ENCODE data around the gene TNFRSF4.

TNFRSF4 gene

DNA sequence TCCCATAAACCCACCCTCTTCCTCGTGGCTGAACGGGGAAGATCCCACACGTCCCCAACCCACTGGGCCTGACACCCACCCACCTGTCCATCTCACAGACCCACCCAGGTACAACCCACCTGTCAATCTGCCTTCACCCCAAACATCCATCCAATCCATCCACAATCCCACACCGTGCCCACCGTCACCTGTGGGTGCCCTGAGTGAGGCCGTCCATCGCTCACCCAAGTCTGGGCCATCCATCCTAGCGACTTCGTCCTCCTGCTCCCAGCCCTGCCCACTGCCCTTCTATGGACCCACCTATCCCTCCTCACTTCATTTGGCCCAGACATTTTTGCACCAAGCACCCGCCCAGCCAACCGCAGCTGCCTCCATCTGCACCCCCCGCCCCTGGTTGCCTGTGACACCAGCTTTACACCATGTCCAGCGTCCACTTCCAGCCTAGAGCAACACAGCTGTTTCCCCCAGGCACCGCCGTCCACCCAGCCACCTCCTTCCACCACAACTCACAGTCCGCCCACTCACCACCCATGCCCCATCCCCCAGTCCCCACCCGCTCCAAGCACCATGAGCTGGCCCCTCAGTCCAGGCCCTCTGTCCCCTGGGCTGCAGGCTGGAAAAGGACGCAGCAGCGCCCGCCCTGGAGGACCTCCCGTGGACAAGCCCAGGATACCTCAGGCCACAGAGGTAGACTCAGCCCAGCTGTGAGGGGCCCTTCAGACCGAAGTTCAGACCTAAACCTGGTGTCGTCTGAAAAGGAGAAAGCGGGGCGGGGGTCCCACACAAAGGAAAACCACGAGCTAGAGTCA lies 32.6 kb downstream of the TNFRSF4 start:
- Histone ChIP-seq H3K4me3 (no peak overlapping the region), H3K4me1 (peaks cover 0 to 4% (median 0%) of the 10 kb centered on the region in 4 donors), H3K27ac (no peak overlapping the region), H3K9me3 (no peaks in the 10 kb centered on the region), H3K36me3 (no peaks in the 10 kb centered on the region), H3K27me3 (peaks cover 0 to 69% of the 10 kb centered on the region in 2 donors)
- intact Hi-C loops (cut with DNase I; ENCODE audit: low total_unique reads) = loop anchor here (5.0 kb wide), 1 partner anchor 39 kb away; no protein-coding TSS in a partner anchor
- no peak for DNase-seq
- TF ChIP-seq, protein P1, sequence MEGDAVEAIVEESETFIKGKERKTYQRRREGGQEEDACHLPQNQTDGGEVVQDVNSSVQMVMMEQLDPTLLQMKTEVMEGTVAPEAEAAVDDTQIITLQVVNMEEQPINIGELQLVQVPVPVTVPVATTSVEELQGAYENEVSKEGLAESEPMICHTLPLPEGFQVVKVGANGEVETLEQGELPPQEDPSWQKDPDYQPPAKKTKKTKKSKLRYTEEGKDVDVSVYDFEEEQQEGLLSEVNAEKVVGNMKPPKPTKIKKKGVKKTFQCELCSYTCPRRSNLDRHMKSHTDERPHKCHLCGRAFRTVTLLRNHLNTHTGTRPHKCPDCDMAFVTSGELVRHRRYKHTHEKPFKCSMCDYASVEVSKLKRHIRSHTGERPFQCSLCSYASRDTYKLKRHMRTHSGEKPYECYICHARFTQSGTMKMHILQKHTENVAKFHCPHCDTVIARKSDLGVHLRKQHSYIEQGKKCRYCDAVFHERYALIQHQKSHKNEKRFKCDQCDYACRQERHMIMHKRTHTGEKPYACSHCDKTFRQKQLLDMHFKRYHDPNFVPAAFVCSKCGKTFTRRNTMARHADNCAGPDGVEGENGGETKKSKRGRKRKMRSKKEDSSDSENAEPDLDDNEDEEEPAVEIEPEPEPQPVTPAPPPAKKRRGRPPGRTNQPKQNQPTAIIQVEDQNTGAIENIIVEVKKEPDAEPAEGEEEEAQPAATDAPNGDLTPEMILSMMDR (IDR thresholded peaks at IDR 0.05) = no peak

DNA sequence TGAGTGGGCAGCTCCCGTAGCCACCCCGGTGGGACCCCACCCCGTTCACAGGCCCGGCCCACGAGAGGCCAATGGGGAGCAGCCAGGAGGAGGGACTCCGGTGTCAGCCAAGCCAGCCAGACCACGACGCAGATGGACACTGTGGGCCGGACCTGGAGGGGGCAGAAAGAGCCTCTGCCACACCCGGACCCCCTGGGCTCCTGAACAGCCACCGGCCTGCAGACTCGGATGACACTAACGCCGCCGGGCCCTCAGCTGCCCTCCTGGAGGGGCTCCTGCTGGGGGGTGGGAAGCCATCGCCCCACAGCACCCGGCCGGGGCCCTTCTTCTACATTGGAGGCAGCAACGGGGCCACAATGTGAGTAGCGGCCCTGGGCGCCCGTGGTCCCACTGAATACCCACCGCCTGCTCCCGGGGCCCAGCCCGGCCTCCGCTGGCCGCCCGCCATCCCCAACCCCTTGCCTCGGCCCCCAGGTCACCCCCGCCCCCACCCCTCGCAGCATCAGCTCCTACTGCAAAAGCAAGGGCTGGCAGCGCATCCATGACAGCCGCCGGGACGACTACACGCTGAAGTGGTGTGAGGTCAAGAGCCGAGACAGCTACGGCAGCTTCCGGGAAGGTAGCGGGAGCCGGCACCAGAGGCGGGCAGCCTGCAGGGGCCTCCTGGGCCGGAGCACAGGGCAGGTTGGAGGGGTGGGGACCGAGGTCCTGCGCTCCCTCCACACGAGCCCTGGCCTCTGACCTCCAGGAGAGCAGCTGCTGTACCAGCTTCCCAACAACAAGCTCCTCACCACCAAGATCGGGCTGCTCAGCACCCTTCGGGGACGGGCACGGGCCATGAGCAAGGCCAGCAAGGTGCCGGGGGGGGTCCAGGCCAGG lies 33.7 kb downstream of the TNFRSF4 start:
- TF ChIP-seq, protein P1 (IDR thresholded peaks at IDR 0.05) = no peak
- Histone ChIP-seq H3K4me3 (no peak overlapping the region), H3K9me3 (no peaks in the 10 kb centered on the region), H3K36me3 (no peaks in the 10 kb centered on the region), H3K4me1 (peaks cover 0 to 4% (median 0%) of the 10 kb centered on the region in 4 donors), H3K27me3 (peaks cover 0 to 80% of the 10 kb centered on the region in 2 donors), H3K27ac (no peak overlapping the region)
- intact Hi-C loops (cut with DNase I; ENCODE audit: low total_unique reads) = loop anchor here (5.0 kb wide), 1 partner anchor 38 kb away; no protein-coding TSS in a partner anchor
- no peak for DNase-seq

DNA sequence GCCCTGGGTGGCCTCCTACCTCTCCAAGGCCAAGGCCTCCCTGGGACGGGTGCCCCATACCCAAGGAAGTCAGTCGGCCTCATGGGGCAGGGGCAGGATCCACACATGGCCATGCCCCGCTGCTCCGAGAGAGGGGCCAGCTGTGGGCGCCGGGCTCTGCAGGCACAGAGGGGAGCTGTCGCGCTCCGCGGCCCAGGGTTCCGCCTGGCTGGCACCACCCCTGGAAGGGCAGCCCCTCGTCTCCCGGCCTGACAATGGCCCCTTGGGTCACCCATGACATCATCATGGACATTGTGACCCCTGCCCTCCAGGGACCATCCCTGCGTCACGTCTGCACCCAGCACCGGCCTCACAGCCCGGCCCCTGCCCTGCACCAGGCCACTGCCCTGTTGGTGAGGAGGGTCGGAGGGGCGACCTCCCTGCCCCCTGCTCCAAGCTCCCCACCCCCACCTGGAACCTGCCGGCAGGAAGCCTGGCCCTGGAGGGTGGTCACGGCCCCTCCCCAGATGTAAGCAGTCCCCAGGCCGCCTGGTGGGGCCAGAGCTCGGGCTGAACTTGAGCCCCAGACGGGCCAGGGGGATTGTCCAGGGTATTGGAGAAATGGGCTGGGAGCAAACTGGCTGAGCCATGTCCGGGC lies 34.5 kb downstream of the TNFRSF4 start:
- H3K4me3 ChIP-seq = no peak overlapping the region
- H3K27ac ChIP-seq = no peak overlapping the region
- TF ChIP-seq, protein P1 (IDR thresholded peaks at IDR 0.05) = no peak
- intact Hi-C loops (cut with DNase I; ENCODE audit: low total_unique reads) = no loop called here
- H3K4me1 ChIP-seq = peaks cover 0 to 4% (median 0%) of the 10 kb centered on the region in 4 donors
- no peaks in the 10 kb centered on the region for H3K36me3 ChIP-seq
- H3K27me3 ChIP-seq = peaks cover 0 to 81% of the 10 kb centered on the region in 2 donors
- DNase-seq = no peak
- H3K9me3 ChIP-seq = no peaks in the 10 kb centered on the region

DNA sequence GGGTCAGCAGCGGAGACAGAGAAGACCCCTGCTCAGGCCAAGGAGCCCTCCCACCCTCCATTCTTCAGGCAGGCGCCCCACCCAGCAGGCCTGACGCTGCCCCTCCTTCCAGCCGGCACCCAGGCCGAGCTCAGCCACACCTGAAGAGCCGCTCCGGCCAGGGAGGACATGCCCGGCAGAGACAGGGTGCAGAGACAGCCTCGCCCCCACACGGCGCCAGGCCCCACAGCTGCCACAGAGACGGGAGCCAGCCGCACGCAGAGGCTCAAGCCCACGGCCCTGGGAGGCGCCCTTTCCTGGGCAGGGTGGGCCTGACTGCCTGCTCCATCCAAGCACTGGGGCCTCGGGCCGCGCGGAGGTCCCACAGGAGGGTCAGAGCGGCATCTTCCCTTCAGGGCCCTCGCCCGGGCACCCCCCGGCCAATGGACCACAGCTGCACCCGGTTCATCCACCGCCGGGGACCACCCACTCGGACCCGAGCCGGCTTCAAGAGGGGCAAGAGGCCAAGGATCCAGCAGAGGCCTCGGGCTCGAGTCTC lies 35.1 kb downstream of the TNFRSF4 start:
- H3K27me3 ChIP-seq = peaks cover 0 to 87% of the 10 kb centered on the region in 2 donors
- H3K4me1 ChIP-seq = peaks cover 0 to 4% (median 0%) of the 10 kb centered on the region in 4 donors
- DNase-seq = no peak
- H3K4me3 ChIP-seq = no peak overlapping the region
- intact Hi-C loops (cut with DNase I; ENCODE audit: low total_unique reads) = no loop called here
- no peak overlapping the region for H3K27ac ChIP-seq
- TF ChIP-seq, protein P1 (IDR thresholded peaks at IDR 0.05) = no peak
- H3K9me3 ChIP-seq = no peaks in the 10 kb centered on the region
- no peaks in the 10 kb centered on the region for H3K36me3 ChIP-seq

Data from tibial artery (tissue), 4 donors.